Uterus (tissue), 2 donors: Measurements from ENCODE around the gene POMT2.

Source experiments
- CTCF ChIP-seq, 4 experiments: fragments of 200-600 bp in 2 of 4; fragments of 450-650 bp in 2 of 4; sonication (generic) in 2 of 4; IDR thresholded peaks; one replicate each; pipeline ENCODE4 v1.5.1; 2016 to 2019; ENCODE audit warnings: antibody characterized with exemption in 4 of 4, mild to moderate bottlenecking in 2 of 4, moderate library complexity in 1 of 4
- POLR2A ChIP-seq, 2 donors: fragments of 450-650 bp; IDR thresholded peaks; one replicate each; pipeline ENCODE4 v1.6.1; 2016; ENCODE audit warnings: antibody characterized with exemption in 2 of 2, mild to moderate bottlenecking in 1 of 2, moderate library complexity in 1 of 2

DNA sequence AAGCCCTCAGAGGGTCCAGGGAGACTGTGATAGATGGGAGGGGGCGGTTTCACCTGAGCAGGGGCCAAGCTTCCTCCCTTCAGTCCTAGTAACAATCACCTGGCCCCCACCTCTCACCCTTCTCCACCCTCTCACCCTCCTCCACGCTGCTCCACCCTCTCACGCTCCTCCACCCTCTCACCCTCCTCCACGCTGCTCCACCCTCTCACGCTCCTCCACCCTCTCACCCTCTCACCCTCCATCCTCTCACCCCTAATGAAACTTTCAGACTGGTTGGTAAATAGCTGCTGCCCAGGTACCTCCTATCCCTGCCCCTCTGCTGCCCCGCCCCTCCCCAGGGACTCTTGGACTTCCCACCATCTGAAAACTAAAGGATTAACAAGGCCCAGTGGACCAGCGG, 83.9 kb downstream of the POMT2 start:
- no peak for TF ChIP-seq POLR2A (IDR thresholded peaks at IDR 0.05)
- no peak for TF ChIP-seq CTCF (IDR thresholded peaks at IDR 0.05)
